Measurements from ENCODE around the gene KDM4B.

- TF ChIP-seq POLR2AphosphoS5 (IDR thresholded peaks at IDR 0.05; ENCODE audit: low read depth) (no peak), CTCF (IDR thresholded peaks at IDR 0.05; ENCODE audit: insufficient read depth, low read length) (no peak)
These were observed 17.1 kb downstream of the KDM4B start for GRCh38 chr19:4986056-4986455.
